ENCODE data around the gene KLK3.

The KLK3 gene

DNA sequence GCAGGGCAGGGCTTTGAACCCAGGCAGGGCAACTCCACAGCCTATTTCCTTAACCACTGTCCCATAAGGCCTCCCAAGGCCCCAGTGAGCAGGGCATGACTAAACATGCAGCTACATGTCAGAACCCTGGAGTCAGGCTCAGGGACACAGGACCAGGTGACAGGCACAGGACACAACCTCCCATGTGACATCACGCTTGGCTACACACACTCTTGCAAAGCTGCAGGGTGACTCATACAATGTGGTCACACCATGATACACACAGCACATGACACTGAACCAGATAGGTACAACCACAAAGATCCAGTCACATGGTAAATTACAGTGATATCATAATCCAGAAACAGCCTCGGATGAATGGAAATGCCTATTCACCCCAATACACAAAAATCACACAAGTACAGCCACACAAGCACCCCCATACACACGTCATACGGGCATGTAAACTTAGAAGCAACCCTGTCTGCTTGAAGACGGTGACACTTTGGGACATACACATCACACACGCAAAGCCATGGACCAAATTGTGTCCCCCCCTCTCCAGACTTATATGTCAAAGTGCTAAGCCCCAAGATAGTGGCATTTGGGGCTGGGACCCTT is 42.0 kb downstream of the KLK3 start:
- TF ChIP-seq, protein P1, sequence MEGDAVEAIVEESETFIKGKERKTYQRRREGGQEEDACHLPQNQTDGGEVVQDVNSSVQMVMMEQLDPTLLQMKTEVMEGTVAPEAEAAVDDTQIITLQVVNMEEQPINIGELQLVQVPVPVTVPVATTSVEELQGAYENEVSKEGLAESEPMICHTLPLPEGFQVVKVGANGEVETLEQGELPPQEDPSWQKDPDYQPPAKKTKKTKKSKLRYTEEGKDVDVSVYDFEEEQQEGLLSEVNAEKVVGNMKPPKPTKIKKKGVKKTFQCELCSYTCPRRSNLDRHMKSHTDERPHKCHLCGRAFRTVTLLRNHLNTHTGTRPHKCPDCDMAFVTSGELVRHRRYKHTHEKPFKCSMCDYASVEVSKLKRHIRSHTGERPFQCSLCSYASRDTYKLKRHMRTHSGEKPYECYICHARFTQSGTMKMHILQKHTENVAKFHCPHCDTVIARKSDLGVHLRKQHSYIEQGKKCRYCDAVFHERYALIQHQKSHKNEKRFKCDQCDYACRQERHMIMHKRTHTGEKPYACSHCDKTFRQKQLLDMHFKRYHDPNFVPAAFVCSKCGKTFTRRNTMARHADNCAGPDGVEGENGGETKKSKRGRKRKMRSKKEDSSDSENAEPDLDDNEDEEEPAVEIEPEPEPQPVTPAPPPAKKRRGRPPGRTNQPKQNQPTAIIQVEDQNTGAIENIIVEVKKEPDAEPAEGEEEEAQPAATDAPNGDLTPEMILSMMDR (IDR thresholded peaks at IDR 0.05; ENCODE audit: low read depth, low read length, missing control alignments), result no peak
- no peak overlapping the region for H3K4me3 ChIP-seq (replicated peaks; ENCODE audit: low read depth, low read length)
- peak; percentile 40 for DNase-seq (ENCODE audit: extremely low read depth, low read depth)

GRCh38 chr19:50897191-50897607 is 42.5 kb downstream of the KLK3 start:
- TF ChIP-seq, protein P1 (IDR thresholded peaks at IDR 0.05; ENCODE audit: low read depth, low read length, missing control alignments), result no peak
- H3K4me3 ChIP-seq (replicated peaks; ENCODE audit: low read depth, low read length), result no peak overlapping the region
- DNase-seq (ENCODE audit: extremely low read depth, low read depth), result no peak

GRCh38 chr19:50897612-50898011 is 42.9 kb downstream of the KLK3 start:
- no peak for DNase-seq (ENCODE audit: extremely low read depth, low read depth)
- TF ChIP-seq, protein P1 (IDR thresholded peaks at IDR 0.05; ENCODE audit: low read depth, low read length, missing control alignments), result no peak
- H3K4me3 ChIP-seq (replicated peaks; ENCODE audit: low read depth, low read length), result no peak overlapping the region

DNA sequence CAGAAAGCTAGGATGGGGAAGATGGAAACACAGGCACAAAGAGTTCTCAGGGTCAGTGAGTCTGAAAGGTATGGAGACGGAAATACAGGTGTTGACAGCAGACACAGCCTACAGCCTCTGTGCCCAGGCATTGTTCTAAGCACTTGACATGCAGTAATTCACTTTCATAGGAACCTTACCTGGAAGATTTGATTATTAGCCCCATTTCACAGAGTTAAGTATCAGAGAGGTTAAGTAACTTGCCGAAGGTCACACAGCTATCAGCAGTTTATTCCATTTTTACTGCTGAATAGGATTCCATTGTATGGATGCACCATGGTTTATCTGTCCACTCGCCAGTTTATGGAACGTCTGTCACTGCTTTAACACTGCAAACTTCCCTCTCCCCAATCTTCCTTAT is 43.3 kb downstream of the KLK3 start:
- no peak overlapping the region for H3K4me3 ChIP-seq (replicated peaks; ENCODE audit: low read depth, low read length)
- TF ChIP-seq, protein P1 (IDR thresholded peaks at IDR 0.05; ENCODE audit: low read depth, low read length, missing control alignments), result no peak
- no peak for DNase-seq (ENCODE audit: extremely low read depth, low read depth)

- TF ChIP-seq, protein P1 (IDR thresholded peaks at IDR 0.05; ENCODE audit: low read depth, low read length, missing control alignments), result no peak
- no peak for DNase-seq (ENCODE audit: extremely low read depth, low read depth)
Observed at GRCh38 chr19:50899569-50899968, 44.9 kb downstream of the KLK3 start.

DNA sequence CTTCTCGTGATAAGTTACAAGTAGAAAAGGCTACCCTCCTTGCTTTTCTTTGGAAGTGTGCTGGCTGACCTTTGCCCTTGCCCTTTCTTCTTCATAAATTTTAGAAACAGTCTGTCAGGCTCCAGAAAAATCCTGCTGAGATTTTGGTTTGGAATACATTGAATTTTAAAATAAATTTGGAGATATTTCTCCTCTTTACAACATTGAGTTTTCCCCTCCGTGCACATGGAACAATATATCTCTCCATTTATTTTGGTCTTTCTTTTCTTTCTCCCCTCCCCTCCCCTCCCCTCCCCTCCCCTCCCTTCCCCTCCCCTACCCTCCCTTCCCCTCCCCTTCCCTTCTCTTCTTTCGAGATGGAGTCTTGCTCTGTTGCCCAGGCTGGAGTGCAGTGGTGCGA is 47.9 kb downstream of the KLK3 start:
- H3K4me3 ChIP-seq (replicated peaks; ENCODE audit: low read depth, low read length), result no peak overlapping the region
- DNase-seq (ENCODE audit: extremely low read depth, low read depth), result no peak
- TF ChIP-seq, protein P1 (IDR thresholded peaks at IDR 0.05; ENCODE audit: low read depth, low read length, missing control alignments), result no peak

More at GRCh38 chr19:50899569-50899968, 44.9 kb downstream of the KLK3 start:
- no peak overlapping the region for H3K4me3 ChIP-seq (replicated peaks; ENCODE audit: low read depth, low read length)

DNA sequence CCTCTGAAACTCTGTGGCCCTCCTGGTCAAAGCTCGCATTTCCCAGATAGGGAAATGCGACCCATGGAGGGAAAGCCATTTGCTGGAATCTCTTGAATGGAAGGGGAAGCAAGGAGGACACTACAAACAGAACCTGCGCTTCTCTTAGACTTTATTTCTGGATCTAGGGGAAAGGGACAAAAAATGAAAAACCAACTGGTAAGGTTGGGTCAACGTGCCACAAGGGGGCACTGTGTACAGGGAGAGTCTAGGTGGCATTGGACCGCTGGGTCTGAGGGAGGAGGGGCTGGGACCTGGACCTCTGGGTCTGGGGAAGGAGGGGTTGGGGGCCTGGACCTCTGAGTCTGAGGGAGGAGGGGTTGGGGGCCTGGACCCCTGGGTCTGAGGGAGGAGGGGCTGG is 51.5 kb downstream of the KLK3 start:
- H3K4me3 ChIP-seq (replicated peaks; ENCODE audit: low read depth, low read length), result no peak overlapping the region

More for the DNA sequence above, 51.5 kb downstream of the KLK3 start:
- no peak for DNase-seq (ENCODE audit: extremely low read depth, low read depth)
- TF ChIP-seq, protein P1 (IDR thresholded peaks at IDR 0.05; ENCODE audit: low read depth, low read length, missing control alignments), result peak; percentile 53
